ENCODE measurements around the gene ASCC3. TPM values are rescaled to one million over a fixed set of nuclear protein-coding genes. Genes with fewer than 3 reads are reported as not detected.

The ASCC3 gene
- total and polyA plus RNA-seq, 2 of the 4 experiments (the other 2 are of a cell fraction) = 25.8 to 104 TPM

DNA sequence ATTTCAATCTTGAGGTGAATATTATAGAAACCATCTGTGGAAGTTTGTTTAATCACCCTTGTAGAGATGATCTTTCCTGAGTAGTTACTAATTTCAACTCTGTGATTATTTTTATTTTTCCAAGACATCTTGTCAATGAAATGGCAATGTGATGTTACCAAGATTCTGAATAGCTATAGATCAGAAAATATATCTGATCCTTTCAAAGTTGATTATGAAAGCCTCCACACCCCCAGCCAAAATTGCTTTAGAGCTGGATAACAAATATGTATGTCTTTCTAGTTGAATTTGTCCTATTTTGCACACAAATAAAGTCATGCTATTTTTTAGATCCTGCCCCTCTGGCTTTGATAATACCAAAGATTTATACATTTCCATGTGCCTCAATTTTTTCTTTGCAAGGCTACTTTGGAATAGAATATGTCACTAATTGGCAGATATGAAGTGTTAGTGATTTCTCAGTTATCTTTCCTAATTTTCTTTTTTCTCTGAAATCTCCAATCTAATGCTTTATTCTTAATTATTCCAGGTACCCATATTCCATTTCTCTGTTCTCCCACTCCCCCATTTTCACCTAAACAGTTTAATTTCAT lies 421.4 kb downstream of the ASCC3 start:
- H3K9me3 ChIP-seq (ENCODE audit: control insufficient read depth, insufficient read depth, low read length) = peaks cover 54% of the 10 kb centered on the region
- H2AFZ ChIP-seq (replicated peaks; ENCODE audit: low read length, poor library complexity) = no peak overlapping the region
- no peak overlapping the region for H4K5ac ChIP-seq (ENCODE audit: low read depth, low read length)
- H3K56ac ChIP-seq (ENCODE audit: extremely low read depth, insufficient read depth, low read length) = no peak overlapping the region
- no peak overlapping the region for H2BK120ac ChIP-seq (ENCODE audit: low read depth, low read length)
- no peak overlapping the region for H3K9ac ChIP-seq (ENCODE audit: low read depth, low read length)
- H3K4ac ChIP-seq (ENCODE audit: low read depth, low read length) = no peak overlapping the region
- ChIA-PET POLR2A (ENCODE audit: unreplicated experiment) (no interaction called here), CTCF (interaction anchor here (0.6 to 1.6 kb wide), 7 partner anchors 11 to 352 kb away, joined by 3 to 9 read pairs (median 4); no protein-coding TSS in a partner anchor)
- H2BK20ac ChIP-seq (ENCODE audit: low read depth, low read length) = no peak overlapping the region
- no peak overlapping the region for H2BK5ac ChIP-seq (ENCODE audit: low read depth, low read length, poor library complexity, severe bottlenecking)
- in situ Hi-C loops (cut with MboI; ENCODE audit: low sequenced_read_pairs) (loop anchor here (25.0 kb wide), 1 partner anchor 872 kb away; no protein-coding TSS in a partner anchor), dilution Hi-C loops (cut with HindIII; ENCODE audit: low sequenced_read_pairs, unreplicated experiment) (loop anchor here (25.0 kb wide), 1 partner anchor 347 kb away; no protein-coding TSS in a partner anchor), intact Hi-C loops (cut with micrococcal nuclease) (no loop called here)
- no peak overlapping the region for H3K14ac ChIP-seq (replicated peaks; ENCODE audit: low read depth, low read length)
- no peaks in the 10 kb centered on the region for H3K79me1 ChIP-seq (ENCODE audit: low read depth in 1 of 2, low read length in 2 of 2)
- no peak overlapping the region for H3K23ac ChIP-seq (ENCODE audit: low read depth, low read length)
- no peak overlapping the region for H2AK9ac ChIP-seq (replicated peaks; ENCODE audit: low read depth, low read length, poor library complexity)
- H3K18ac ChIP-seq (ENCODE audit: low read depth, low read length) = no peak overlapping the region
- H3K4me3 ChIP-seq (ENCODE audit: insufficient read depth, low read depth, low read length) = no peak overlapping the region
- H3K4me2 ChIP-seq (ENCODE audit: low read depth, low read length) = no peak overlapping the region
- H4K8ac ChIP-seq (ENCODE audit: low read depth in 2 of 2, low read length in 2 of 2) = no peak overlapping the region
- TF ChIP-seq RFX5 (IDR thresholded peaks at IDR 0.05; ENCODE audit: low read depth, low read length) (no peak), MAFK (IDR thresholded peaks at IDR 0.05; ENCODE audit: low read depth, low read length) (no peak), POLR2A (IDR thresholded peaks at IDR 0.05; ENCODE audit: low read depth, low read length) (no peak), RAD21 (IDR thresholded peaks at IDR 0.05; ENCODE audit: low read length) (no peak), CHD1 (IDR thresholded peaks at IDR 0.05; ENCODE audit: low read depth, low read length) (no peak), MXI1 (IDR thresholded peaks at IDR 0.05; ENCODE audit: borderline replicate concordance, low read depth, low read length) (no peak), NFE2L2 (IDR thresholded peaks at IDR 0.05; ENCODE audit: low read depth, low read length) (no peak), SMC3 (IDR thresholded peaks at IDR 0.05; ENCODE audit: low read depth, low read length) (no peak), MAZ (IDR thresholded peaks at IDR 0.05; ENCODE audit: borderline replicate concordance, low read depth, low read length) (no peak), BHLHE40 (IDR thresholded peaks at IDR 0.05; ENCODE audit: low read depth, low read length) (no peak), CEBPB (IDR thresholded peaks at IDR 0.05; ENCODE audit: low read depth, low read length) (no peak), RCOR1 (IDR thresholded peaks at IDR 0.05; ENCODE audit: insufficient replicate concordance, low read length) (no peak), FOS (IDR thresholded peaks at IDR 0.05; ENCODE audit: low read depth, low read length) (no peak)
- TF ChIP-seq, protein P1, sequence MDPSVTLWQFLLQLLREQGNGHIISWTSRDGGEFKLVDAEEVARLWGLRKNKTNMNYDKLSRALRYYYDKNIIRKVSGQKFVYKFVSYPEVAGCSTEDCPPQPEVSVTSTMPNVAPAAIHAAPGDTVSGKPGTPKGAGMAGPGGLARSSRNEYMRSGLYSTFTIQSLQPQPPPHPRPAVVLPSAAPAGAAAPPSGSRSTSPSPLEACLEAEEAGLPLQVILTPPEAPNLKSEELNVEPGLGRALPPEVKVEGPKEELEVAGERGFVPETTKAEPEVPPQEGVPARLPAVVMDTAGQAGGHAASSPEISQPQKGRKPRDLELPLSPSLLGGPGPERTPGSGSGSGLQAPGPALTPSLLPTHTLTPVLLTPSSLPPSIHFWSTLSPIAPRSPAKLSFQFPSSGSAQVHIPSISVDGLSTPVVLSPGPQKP (IDR thresholded peaks at IDR 0.05; ENCODE audit: borderline replicate concordance, low read depth, low read length) = no peak
- TF ChIP-seq, protein P2, sequence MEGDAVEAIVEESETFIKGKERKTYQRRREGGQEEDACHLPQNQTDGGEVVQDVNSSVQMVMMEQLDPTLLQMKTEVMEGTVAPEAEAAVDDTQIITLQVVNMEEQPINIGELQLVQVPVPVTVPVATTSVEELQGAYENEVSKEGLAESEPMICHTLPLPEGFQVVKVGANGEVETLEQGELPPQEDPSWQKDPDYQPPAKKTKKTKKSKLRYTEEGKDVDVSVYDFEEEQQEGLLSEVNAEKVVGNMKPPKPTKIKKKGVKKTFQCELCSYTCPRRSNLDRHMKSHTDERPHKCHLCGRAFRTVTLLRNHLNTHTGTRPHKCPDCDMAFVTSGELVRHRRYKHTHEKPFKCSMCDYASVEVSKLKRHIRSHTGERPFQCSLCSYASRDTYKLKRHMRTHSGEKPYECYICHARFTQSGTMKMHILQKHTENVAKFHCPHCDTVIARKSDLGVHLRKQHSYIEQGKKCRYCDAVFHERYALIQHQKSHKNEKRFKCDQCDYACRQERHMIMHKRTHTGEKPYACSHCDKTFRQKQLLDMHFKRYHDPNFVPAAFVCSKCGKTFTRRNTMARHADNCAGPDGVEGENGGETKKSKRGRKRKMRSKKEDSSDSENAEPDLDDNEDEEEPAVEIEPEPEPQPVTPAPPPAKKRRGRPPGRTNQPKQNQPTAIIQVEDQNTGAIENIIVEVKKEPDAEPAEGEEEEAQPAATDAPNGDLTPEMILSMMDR (conservative IDR thresholded peaks at IDR 0.05; ENCODE audit: low read depth, low read length) = no peak
- TF ChIP-seq, protein P3, sequence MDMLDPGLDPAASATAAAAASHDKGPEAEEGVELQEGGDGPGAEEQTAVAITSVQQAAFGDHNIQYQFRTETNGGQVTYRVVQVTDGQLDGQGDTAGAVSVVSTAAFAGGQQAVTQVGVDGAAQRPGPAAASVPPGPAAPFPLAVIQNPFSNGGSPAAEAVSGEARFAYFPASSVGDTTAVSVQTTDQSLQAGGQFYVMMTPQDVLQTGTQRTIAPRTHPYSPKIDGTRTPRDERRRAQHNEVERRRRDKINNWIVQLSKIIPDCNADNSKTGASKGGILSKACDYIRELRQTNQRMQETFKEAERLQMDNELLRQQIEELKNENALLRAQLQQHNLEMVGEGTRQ (IDR thresholded peaks at IDR 0.05; ENCODE audit: low read depth, low read length) = no peak
- H2AK5ac ChIP-seq (ENCODE audit: low read depth, low read length) = no peak overlapping the region
- no peak for ATAC-seq (ENCODE audit: low read depth)
- H4K91ac ChIP-seq (ENCODE audit: insufficient read depth, low read depth, low read length) = no peak overlapping the region
- H4K20me1 ChIP-seq (ENCODE audit: insufficient read depth, low read length) = peaks cover 31% of the 10 kb centered on the region; the same call in 1 of the 2 replicates
- DNase-seq = no peak
- peaks cover 94% of the 10 kb centered on the region for H3K27me3 ChIP-seq (ENCODE audit: control insufficient read depth, insufficient read depth, low read length)
- no TSS peak for BruUV-seq (replicated peaks)
- H2BK15ac ChIP-seq (ENCODE audit: low read depth, low read length) = no peak overlapping the region
- peaks cover 2% of the 10 kb centered on the region; the same call in 1 of the 2 replicates for H3K4me1 ChIP-seq (ENCODE audit: control insufficient read depth, insufficient read depth, low read length)
- no peaks in the 10 kb centered on the region for H3K9me1 ChIP-seq (ENCODE audit: insufficient read depth, low read length)
- H3K36me3 ChIP-seq (ENCODE audit: control insufficient read depth, insufficient read depth, low read length) = no peaks in the 10 kb centered on the region
- H3K27ac ChIP-seq (ENCODE audit: insufficient read depth, low read length) = no peak overlapping the region
